Measurements from ENCODE around the gene CNNM3.

Gene CNNM3

DNA sequence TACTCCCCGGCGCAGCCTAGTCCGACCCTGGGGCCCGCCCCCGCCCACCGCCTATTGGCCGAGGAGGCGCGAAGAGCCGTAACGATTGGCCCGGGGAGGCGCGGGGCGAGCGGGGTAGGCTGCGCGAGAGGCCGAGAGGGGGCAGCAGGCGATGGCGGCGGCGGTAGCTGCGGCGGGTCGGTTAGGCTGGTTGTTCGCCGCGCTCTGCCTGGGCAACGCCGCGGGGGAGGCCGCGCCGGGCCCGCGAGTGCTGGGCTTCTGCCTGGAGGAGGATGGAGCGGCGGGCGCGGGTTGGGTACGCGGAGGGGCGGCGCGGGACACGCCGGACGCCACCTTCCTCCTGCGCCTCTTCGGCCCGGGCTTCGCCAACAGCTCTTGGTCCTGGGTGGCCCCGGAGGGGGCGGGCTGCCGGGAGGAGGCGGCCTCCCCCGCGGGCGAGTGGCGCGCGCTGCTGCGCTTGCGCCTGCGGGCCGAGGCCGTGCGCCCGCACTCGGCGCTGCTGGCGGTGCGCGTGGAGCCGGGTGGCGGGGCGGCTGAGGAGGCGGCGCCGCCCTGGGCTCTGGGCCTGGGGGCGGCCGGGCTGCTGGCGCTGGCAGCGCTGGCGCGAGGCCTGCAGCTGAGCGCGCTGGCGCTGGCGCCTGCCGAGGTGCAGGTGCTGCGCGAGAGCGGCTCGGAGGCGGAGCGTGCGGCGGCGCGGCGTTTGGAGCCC is at the start of gene CNNM3:
CNNM3 (plus strand) TSS at position 142 of the 709 bp plus-strand sequence; CDS start at position 152, 10 bp downstream.
- H3K27me3 Mint-ChIP-seq (ENCODE audit: low read depth, poor library complexity), result peaks cover 6% of the 10 kb centered on the region
- TF ChIP-seq, protein P1, sequence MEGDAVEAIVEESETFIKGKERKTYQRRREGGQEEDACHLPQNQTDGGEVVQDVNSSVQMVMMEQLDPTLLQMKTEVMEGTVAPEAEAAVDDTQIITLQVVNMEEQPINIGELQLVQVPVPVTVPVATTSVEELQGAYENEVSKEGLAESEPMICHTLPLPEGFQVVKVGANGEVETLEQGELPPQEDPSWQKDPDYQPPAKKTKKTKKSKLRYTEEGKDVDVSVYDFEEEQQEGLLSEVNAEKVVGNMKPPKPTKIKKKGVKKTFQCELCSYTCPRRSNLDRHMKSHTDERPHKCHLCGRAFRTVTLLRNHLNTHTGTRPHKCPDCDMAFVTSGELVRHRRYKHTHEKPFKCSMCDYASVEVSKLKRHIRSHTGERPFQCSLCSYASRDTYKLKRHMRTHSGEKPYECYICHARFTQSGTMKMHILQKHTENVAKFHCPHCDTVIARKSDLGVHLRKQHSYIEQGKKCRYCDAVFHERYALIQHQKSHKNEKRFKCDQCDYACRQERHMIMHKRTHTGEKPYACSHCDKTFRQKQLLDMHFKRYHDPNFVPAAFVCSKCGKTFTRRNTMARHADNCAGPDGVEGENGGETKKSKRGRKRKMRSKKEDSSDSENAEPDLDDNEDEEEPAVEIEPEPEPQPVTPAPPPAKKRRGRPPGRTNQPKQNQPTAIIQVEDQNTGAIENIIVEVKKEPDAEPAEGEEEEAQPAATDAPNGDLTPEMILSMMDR (IDR thresholded peaks at IDR 0.05), result peak; percentile 45
- H3K4me1 Mint-ChIP-seq, result peaks cover 51% of the 10 kb centered on the region
- peak within 1 kb of the TSS; percentile 87 for H3K4me3 Mint-ChIP-seq
- H3K36me3 Mint-ChIP-seq (ENCODE audit: low read depth), result peaks cover 19% of the 10 kb centered on the region
- no peaks in the 10 kb centered on the region for H3K9me3 Mint-ChIP-seq
- H3K27ac Mint-ChIP-seq, result no peak within 1 kb of the TSS
- DNase-seq, result peak; percentile 99

DNA sequence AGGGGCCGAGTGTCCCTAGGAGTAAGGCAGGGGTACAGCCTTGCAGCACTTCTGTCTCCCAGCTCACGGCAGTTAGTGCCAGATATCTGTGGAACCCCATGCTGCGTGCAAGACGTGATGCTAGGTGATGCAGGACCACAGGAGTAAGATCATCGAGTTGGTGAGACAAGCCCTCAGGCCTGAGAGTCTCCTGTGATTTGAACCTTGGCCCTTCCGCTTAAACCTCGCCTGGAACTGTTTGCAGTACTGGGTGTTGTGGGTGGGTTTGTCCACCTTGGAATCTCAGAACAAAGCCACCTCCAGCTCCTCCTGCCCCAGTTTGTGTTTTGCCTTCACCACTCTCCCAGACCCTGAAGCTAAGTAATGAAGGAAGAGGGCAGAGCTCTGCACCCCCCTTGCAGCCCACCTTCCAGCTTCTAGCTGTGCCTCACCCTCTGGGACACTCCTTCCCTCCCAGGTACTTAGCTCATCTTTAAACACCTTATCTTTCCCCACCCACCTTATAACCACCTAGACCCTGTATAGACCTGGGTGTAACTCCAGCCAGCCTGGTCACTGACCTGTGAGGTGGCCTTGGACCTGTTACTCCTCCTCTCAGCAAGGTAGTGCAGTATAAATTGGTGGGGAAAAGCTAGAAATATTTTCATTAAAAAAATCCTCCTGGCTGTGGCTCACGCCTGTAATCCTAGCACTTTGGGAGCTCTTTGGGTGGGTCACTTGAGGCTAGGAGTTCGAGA is 48.8 kb upstream of the CNNM3 start:
- Mint-ChIP-seq H3K4me3 (no peak overlapping the region), H3K27ac (no peak overlapping the region), H3K36me3 (ENCODE audit: low read depth) (peaks cover 6% of the 10 kb centered on the region), H3K4me1 (peaks cover 77% of the 10 kb centered on the region), H3K9me3 (no peaks in the 10 kb centered on the region), H3K27me3 (ENCODE audit: low read depth, poor library complexity) (peaks cover 3% of the 10 kb centered on the region)
- DNase-seq, result no peak
- TF ChIP-seq, protein P1 (IDR thresholded peaks at IDR 0.05), result no peak

DNA sequence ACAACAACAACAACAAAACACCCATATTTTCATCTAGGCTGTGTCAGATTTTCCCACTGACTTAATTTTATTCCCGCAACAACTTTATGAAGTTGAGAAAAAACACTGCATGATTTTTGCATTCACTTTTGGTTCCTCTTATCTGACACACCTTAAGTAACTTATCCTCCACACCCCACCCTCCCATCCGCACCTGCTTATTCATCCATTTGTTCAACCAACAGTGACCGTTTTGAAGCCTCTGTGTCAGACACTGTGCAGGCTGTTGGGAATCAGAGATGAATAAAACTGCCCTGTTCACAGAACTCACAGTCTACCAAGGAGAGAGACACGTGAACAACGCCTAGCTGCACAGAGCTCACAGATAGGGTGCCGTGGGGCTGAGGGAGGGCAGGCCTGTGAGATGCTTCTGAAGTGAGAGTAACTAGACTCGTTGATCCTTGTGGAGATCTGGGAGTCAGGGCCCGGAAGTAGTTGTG is 47.9 kb upstream of the CNNM3 start:
- TF ChIP-seq, protein P1 (IDR thresholded peaks at IDR 0.05), result no peak
- no peak overlapping the region for H3K4me3 Mint-ChIP-seq
- peaks cover 3% of the 10 kb centered on the region for H3K27me3 Mint-ChIP-seq (ENCODE audit: low read depth, poor library complexity)
- H3K27ac Mint-ChIP-seq, result peak overlapping the region; percentile 23
- peaks cover 6% of the 10 kb centered on the region for H3K36me3 Mint-ChIP-seq (ENCODE audit: low read depth)
- no peak for DNase-seq
- H3K9me3 Mint-ChIP-seq, result no peaks in the 10 kb centered on the region
- H3K4me1 Mint-ChIP-seq, result peaks cover 77% of the 10 kb centered on the region

DNA sequence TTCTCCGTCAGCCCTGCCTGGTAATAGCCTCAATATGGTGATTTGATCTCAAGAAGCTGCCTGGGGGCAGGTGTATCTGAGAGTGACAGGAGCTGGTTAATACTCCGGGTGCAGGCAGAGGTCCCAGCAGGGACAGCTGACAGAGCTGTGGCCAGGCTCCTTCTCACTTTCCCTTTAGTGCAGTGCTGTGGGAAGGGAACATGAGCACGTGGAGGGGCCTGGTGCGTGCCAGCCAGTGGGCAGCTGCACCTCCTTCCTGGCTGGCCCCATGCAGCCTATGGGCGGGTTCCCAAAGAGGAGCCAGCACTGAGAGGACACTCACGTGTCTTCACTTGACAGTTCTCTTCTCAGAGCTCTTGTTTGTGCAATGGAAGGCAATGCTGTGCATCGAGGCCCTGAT is 46.3 kb upstream of the CNNM3 start:
- H3K27me3 Mint-ChIP-seq (ENCODE audit: low read depth, poor library complexity), result peaks cover 3% of the 10 kb centered on the region
- H3K36me3 Mint-ChIP-seq (ENCODE audit: low read depth), result peaks cover 6% of the 10 kb centered on the region
- TF ChIP-seq, protein P1 (IDR thresholded peaks at IDR 0.05), result no peak
- no peak for DNase-seq
- no peak overlapping the region for H3K4me3 Mint-ChIP-seq
- peaks cover 69% of the 10 kb centered on the region for H3K4me1 Mint-ChIP-seq
- peak overlapping the region; percentile 53 for H3K27ac Mint-ChIP-seq
- H3K9me3 Mint-ChIP-seq, result no peaks in the 10 kb centered on the region

DNA sequence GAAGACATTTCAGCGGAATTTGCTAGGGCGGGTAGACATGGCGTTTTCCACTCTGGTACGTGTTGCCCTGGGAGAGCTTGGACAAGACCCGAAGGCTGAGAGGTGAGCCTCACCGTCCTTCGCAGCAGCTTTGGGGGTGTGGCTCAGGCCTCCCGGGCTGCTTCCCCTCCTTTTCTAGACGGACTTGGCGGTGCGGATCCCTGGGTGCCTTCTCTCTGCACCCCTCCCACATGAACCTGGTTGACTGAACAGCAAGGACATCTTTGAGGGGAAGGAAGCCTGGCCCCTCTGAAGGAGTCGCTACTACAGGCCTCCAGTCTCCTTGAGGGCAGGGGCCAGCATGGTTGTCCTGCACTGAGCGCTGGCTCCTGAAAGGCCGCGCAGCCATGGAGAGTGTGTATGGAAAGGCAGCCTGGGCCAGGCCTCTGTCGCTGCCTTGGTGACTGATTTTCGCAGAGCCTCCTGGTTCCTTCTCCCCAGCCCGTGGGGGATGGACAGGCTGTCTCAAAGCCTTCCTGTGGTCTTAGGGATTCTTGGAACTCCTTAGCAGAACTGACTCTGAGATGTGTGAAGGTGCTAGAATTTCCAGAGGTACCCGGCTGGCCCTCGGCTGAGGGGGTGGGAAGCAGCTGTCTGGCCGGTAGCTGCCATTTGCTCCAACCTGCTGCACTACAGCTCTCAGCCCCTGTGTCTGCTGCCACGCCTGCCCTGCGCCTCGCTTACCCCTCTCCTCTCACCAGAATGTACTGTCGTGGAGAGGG is 45.4 kb upstream of the CNNM3 start:
- no peaks in the 10 kb centered on the region for H3K9me3 Mint-ChIP-seq
- no peak overlapping the region for H3K4me3 Mint-ChIP-seq
- peak overlapping the region; percentile 53 for H3K27ac Mint-ChIP-seq
- peaks cover 76% of the 10 kb centered on the region for H3K4me1 Mint-ChIP-seq
- peaks cover 6% of the 10 kb centered on the region for H3K36me3 Mint-ChIP-seq (ENCODE audit: low read depth)
- peaks cover 3% of the 10 kb centered on the region for H3K27me3 Mint-ChIP-seq (ENCODE audit: low read depth, poor library complexity)
- TF ChIP-seq, protein P1 (IDR thresholded peaks at IDR 0.05), result no peak
- DNase-seq, result no peak

Measured in nephron progenitor cell (in vitro differentiated cells).